C1 segment of cervical spinal cord (tissue), 14 donors: Measurements from ENCODE around the gene FBP1.
A peak's percentile ranks its signal among the peaks of the same experiment; 100 is the strongest.

Experiments
- DNase-seq, 14 donors: peaks; one replicate each; lab custom pipeline; 2025; lab: John Stamatoyannopoulos, UW

FBP1 gene

GRCh38 chr9:94639061-94639998 lies at the start of gene FBP1:
TSS of gene FBP1 (minus strand) at chr9:94639518. CDS start at chr9:94639310, 208 bp downstream.
- DNase-seq = peak in 4 of 14 donors; percentile 5 to 41 (median 20)

DNA sequence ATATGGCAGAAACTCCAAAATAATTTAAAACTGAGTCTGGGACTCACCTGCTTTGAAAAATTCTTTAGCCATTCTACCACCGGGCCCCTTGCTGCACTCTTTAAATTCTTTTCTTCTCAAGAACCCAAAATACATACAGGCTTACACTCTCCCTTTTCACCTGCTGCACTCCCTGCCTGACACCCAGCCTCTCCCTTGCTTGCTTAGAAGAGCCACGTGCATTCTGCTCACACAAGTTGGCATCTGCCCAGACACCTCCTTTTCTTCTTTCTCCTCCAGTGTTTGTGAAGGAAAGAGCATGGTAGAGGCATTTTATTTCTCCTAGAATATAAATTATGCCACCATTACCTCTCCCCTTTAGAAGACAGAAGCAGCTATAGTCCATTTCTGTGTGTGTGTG lies 48.1 kb upstream of the FBP1 start:
- DNase-seq = no peak

DNA sequence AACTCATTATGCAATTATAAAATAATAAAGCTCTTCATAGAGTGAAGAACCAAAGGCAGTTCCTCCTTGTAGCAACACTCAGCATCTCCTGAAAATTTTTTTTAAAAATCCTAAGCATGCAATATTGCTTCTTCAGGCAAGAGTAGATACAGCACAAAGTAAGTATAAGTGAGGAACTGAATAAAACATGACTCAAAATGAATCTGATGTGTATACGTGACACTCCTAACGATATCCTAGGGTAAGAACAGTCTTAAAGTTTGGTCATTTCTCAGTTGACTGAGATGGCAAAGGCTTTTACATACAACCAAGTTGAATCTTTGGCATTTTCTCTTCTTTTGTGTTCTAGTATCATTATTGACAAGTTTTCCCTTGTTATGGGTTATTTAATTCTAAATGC lies 46.0 kb upstream of the FBP1 start:
- DNase-seq = no peak

DNA sequence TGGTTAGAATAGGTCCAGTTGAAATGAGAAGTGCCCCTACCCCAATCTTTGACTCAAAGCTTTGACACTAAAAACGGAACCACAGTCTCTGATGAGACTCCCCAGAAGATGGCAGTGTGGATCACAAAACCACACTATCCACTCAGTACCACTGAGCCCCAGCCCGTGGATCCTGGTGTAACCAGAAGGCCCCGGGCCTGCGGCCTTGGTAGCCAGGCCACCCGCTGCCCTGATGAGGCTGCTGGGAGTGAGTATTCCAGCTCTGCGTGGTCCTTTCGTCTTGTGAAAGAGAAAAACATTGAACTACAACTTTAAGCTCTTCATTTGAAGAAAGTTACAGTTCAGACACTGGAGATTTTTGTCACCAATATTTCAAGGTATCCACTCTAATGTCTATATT lies 42.2 kb upstream of the FBP1 start:
- DNase-seq = peak; percentile 12 to 75 (median 54)

- no peak for DNase-seq
Observed at GRCh38 chr9:94680621-94681020, 41.3 kb upstream of the FBP1 start.

- no peak for DNase-seq
Observed at GRCh38 chr9:94680020-94680419, 40.7 kb upstream of the FBP1 start.

GRCh38 chr9:94679587-94679986 lies 40.3 kb upstream of the FBP1 start:
- DNase-seq = no peak

GRCh38 chr9:94677929-94678328 lies 38.6 kb upstream of the FBP1 start:
- DNase-seq = no peak

- DNase-seq = no peak
Observed at GRCh38 chr9:94676446-94677131, 37.3 kb upstream of the FBP1 start.

GRCh38 chr9:94675008-94675881 lies 35.9 kb upstream of the FBP1 start:
- DNase-seq = no peak

DNA sequence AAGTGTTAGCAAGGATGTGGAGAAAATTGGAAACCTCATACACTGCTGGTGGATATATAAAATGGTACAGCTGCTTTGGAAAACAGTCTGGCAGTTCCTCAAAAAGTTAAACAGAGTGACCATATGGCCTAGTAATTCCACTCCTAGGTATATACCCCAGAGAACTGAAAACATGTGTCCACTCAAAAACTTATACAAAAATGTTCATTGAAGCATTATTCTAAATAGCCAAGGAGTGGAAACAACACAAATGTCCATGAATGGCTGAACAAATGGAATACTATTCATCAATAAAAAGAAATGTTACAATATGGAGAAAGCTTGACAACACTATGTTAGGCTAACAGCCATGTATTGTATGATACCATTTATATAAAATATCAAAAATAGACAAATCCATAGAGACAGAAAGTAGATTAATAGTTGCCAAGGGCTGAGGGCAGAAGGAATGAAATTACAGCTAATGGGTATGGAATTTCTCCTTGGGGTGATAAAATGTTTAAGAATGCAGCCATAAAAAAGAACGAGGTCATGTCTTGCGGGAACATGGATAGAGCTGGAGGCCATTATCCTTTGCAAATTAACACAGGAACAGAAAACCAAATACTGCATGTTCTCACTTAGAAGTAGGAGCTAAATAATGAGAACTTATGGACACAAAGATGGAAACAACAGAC lies 33.6 kb upstream of the FBP1 start:
- DNase-seq = no peak

- peak in 7 of 14 donors; percentile 6 to 24 (median 10) for DNase-seq
Observed at GRCh38 chr9:94668928-94669729, 29.8 kb upstream of the FBP1 start.

DNA sequence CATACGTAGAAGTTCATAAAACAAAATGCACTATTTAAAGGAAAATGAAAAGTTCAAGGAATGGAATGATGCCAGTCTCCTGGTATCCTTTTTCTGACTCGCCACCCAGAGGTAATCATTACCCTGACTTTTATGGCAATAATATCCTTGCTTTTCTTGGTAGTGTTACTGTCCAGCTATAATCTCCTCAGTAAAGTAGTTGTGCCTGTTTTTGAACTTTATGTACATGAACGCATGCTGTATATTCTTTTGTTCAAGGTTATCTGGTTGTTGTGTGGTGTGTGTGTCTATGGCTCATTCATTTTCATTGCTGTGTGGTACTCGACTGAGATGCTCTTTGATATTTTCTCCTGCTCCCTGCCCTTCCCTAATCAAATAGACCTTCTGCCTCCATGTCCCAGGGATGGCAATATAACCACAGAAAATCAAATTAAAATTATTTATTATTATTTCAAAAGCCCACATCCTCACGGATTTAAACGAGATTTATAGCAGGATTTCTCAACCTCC lies 29.2 kb upstream of the FBP1 start:
- no peak for DNase-seq

DNA sequence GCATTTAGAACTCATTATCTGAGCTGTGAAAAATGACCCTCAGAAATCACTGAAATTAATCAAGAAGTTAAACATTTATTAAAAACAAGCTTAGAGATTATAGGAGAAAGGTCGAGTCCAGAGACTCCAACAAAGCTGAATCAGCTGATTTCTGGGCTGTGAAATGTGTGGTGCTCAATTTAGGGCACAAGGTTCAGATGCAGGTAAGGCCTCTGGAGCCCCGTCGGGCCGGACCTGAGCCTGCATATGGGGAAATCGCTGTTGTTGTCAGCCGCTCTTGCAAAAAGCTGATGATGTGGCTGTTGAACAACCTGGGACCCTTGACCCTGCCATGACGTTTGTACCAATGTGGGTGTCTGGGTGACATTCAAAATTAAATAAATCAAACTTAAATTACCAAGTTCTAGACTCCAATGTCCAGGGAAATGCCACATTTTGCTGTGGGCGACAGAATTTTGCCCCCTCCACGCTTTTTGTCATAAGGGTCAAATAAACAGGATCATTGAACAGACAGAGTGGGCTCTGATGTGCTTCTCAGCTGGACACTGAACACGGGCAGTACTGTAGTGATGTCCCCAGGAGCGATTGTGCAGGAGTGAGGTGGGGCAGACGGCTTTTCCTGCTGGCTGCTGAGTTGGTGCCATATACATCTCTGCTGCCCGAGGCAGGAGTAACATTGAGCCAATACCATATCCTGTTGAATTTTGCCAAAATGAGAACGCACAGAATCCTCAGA lies 27.2 kb upstream of the FBP1 start:
- no peak for DNase-seq

DNA sequence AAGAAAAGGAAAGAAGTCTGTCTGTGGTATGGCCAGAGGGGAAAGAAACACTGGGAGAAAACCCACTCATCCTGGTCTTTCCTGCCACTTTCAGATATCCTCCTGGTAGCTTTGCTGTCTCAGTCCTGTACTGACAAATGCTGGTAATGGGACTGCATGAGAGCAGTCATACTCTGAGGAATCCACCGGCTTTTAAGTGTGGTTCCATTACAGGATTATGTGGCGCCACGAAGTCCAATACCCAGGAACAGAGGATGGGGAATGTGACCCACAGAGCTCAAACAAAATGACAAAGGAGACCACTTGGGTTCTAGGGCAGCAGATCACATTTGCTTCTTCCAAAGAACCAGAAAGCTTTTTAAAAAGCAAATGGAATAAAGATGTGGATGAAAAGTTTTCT lies 26.3 kb upstream of the FBP1 start:
- no peak for DNase-seq

DNA sequence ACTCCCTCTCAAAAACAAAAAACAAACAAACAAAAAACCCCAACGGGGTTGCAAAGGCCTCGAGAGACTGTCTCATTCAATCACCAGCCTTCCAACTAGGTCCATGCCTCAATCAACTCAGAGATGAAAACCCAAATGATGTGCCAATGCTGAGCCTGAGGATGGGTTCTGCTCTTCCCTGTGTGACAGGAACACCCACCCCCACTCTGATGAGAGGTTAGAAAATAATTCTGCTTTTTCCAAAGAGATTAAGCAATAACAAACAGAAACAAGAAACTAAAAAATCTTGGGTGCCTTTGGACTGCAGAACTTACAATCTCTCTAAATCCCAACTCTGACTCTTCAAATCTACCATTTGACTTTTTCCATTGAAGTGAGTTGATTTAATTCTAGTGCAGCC lies 25.5 kb upstream of the FBP1 start:
- DNase-seq = no peak

DNA sequence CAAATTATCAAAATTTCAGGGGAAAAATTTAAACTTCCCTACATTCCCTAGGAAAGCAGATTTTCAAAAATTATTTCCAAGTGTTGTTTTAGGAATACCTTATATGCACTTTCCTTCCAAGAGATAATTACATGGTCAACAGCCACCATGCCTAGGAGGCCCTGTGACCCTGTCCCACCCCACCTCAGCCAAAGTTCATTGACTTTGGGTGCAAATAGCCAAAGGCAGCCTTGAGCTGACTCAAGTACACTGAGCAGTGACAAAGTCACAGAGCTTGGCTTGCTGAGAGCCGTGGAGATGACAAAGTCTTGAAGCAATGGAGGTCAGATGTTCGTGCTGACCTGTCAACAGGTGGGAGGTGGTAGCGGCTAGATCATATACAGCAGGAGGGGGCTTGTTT lies 24.3 kb upstream of the FBP1 start:
- DNase-seq = no peak

- no peak for DNase-seq
Observed at GRCh38 chr9:94663140-94663539, 23.8 kb upstream of the FBP1 start.

GRCh38 chr9:94657021-94657725 lies 17.9 kb upstream of the FBP1 start:
- no peak for DNase-seq
